Measurements from ENCODE around the gene ITPKB.

The ITPKB gene

DNA sequence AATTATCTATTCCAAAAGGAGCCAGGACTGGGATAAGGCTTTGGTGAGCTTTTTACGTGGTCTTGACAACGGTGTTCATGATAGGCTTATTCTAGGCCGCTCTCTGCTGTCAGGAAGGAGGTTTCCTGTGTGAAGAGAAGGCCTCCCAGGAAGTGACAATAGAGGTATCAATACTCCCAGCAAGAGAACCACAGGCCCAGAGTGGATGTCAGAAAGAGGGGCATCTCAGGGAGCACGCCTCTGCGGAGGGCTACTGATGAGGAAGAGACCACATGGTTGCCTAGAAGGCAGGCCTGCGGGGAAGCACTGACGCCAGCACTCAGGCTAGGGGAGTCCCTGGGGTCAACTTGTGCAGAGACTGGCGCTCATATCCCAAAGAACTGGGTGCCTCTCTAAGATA, 60.4 kb downstream of the ITPKB start:
- in situ Hi-C loops (cut with HindIII; ENCODE audit: low pct_ligation_motif_present, low pct_unique_long_range_greater_than_20kb, low sequenced_read_pairs): no loop called here
- DNase-seq: no peak

DNA sequence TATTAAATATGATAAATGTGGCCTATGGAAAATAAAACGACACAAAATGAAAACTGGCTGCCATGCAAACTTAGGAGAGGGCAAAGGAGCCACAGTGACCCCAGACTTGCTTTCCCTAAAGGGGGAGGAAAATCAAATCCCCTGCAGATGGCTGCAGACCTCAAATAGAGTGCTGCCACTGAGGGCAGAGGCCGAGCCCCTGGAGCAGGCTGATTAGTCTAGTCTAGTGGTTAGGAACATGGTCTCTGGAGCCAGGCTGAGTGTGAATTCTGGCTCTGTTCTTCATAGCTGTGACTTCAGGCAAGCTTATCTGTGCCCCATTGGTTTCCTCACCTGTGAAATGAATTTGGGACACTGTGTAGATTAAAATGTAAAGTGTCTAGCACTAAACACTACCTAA, 60.8 kb downstream of the ITPKB start:
- no peak for DNase-seq
- in situ Hi-C loops (cut with HindIII; ENCODE audit: low pct_ligation_motif_present, low pct_unique_long_range_greater_than_20kb, low sequenced_read_pairs): no loop called here

DNA sequence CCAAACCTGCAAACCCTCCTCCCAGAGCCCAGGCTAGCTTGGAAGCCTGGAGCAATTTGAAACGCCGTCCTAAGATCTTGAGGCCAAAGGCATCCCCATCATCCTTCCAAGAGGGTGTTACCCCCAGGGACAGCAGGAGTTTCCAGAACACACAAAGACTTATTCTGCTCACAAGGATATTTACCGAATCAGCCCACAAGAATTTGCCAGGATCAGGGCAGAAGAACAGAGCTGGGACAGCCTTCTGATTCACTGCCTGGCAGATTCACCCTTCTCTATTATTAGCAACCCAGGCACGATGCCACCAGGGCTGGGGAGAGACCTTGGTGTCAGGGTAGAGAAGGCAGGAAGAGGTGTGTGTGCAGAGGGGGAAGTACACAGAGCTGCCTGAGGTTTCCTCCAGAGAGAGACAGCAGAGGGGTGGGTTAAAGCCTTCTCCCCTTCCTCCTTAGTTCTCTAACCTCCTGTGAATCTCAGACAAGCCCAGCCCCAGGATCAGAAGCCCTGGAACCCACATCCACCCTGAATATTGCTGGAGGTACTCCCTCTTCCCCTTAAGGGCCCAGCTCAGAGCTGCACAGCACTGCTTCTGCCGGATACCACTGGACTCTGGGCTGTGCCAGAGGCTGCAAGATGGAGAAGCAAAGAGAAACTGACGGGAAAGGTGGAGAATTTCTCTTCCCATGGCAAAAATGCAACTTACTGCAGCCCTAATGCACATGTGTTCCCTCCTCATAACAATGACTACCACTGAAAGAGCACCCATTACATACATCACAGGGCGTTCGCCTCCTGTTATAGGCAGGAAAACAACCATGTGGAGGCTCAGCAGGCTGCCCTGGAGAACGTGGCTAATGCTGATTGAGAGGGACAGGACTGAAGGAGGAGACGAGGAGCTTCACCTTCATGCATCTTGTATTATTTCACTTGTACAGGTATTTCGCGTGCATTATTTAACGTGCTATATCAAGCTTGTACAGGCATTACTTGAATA, 61.8 kb downstream of the ITPKB start:
- in situ Hi-C loops (cut with HindIII; ENCODE audit: low pct_ligation_motif_present, low pct_unique_long_range_greater_than_20kb, low sequenced_read_pairs): no loop called here
- peak; percentile 29 for DNase-seq

DNA sequence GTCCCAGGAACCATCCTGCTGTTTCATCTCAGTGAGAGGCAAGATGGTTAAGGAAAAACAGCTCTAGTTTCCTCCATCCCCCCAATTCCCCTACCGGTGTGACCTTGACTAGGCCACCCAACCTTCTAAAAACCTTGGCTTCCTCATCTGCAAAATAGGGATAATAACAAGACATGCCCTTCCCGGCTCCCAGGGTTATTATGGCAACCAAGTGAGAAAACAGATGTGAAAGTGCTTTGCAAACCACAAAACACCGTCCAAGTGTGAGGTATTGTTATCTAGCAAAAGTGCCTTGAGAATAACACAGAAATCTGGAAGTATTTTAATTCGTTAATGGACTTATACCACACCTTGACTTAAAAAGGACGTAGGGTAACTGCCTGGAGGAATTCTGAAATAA, 62.7 kb downstream of the ITPKB start:
- DNase-seq: no peak
- in situ Hi-C loops (cut with HindIII; ENCODE audit: low pct_ligation_motif_present, low pct_unique_long_range_greater_than_20kb, low sequenced_read_pairs): no loop called here

DNA sequence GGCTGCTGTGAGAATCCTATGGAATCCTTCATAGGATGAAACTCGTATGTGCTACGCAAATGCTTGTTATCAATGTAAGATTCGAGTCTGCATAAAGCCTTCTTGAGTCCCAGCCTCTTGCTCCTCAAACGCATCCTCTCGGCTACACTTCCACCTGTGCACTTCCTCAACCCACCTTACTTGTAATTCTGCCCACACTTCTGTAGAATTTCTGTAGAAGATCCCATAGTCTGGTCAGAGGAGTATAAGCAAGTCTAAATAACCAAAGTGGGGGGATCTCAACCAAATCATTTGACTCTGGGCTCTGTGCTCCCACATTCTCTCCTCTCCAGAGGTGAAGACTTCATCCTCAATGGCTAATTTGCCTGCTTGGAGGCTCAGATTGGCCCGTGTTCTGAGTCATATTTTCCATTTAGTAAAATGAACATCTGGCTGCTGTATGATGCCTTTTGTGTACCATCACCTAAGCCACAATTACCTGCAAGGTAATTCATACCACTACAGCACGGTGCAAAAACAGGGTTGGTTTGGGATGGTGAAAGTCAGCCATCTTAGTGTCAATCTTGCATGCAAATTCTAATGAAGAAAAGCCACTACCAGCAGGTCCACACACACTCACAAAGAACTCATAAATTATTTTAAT, 63.2 kb downstream of the ITPKB start:
- in situ Hi-C loops (cut with HindIII; ENCODE audit: low pct_ligation_motif_present, low pct_unique_long_range_greater_than_20kb, low sequenced_read_pairs): no loop called here
- no peak for DNase-seq

DNA sequence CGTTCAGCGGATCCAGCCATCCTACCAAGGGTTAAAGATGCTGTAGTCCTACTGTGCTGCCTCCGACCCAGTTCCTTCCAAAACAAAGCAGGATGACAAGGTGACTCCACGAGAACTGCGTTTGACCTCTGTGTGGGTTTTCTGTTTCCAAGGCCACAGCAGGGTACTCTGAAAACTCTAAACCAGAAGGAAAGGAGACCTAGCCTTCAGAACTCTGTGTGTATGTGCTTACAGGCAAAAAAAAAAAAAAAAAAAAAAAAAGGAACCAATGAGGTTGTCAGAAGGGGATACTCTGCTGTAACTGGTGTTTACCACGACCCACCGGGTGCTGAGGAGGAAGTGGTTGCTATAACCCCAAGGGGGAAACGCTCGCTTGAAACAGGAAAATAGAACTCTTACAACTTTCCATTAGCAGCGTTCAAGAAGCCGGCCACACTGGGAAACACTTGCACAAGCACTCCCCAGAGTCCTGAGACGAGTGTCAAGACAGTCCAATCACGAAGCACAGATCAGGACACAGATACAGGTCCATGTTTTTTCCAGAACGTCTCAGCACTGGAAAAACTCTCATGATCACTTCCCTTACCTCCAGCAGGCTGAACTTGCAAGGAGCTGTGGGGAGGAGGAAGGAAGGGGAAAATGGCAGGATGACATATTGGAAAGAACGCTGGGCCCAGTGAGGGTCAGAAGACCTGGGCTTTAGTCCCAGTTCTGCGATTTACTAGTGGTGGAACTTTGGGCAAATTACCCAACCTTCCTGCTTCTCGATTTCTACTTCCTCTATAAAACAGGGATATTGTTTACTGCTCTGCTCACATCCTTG, 64.0 kb downstream of the ITPKB start:
- DNase-seq: no peak
- in situ Hi-C loops (cut with HindIII; ENCODE audit: low pct_ligation_motif_present, low pct_unique_long_range_greater_than_20kb, low sequenced_read_pairs): no loop called here

DNA sequence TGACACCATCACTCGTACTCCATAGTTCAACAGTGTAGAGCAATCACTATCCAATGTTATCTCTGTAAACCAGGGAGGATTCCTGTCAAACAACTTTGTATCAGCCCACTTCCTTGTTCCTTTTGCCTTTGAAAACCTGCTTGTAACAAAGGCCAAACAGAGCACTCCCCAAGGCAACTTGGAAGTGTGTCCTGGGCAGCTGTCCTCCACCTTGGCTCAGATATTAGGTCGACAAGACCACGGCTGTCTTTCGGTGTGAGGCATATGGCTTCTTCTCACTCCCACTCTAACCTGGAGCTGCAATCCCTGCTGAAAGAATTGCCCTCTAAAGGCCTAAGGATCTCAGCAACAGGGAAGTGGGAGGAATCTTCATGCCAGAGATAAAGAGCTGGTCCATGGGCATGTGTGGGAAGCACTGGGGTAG, 66.7 kb downstream of the ITPKB start:
- no peak for DNase-seq
- in situ Hi-C loops (cut with HindIII; ENCODE audit: low pct_ligation_motif_present, low pct_unique_long_range_greater_than_20kb, low sequenced_read_pairs): no loop called here

DNA sequence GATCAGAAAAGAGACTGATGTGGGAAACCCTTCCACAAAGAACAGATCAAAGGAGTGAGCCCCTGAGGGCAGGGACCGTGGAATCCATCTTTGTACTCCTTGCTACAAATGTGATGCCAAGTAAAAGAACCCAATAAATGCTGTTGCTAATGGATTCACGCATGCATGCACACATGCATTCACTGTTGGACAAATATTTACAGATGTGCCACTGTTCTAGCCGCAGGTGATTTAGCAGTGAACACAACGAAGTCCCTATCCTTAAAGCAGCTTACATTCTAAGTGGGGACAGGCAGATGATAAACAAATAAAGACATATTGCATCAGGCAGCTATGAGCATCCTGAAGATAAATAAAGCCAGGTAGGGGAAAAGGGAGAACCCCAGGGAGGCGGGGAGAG, 67.8 kb downstream of the ITPKB start:
- no peak for DNase-seq
- in situ Hi-C loops (cut with HindIII; ENCODE audit: low pct_ligation_motif_present, low pct_unique_long_range_greater_than_20kb, low sequenced_read_pairs): no loop called here

DNA sequence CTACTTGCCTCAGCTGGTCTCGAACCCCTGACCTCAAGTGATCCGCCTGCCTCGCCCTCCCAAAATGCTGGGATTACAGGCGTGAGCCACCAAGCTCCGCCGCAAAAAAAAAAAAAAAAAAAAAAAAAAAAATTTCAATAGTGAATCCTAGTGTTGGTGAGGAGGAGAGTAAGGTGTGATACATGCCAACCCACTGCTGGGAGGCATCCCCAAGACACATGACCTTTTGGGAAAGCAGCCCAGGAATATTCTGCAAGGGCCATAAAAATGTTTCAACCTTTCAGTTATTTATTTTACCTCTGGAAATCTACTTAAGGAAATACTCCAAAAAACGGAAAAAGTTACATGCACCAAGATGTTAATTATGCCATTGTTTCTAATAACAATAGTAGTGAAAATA, 69.0 kb downstream of the ITPKB start:
- in situ Hi-C loops (cut with HindIII; ENCODE audit: low pct_ligation_motif_present, low pct_unique_long_range_greater_than_20kb, low sequenced_read_pairs): no loop called here

DNA sequence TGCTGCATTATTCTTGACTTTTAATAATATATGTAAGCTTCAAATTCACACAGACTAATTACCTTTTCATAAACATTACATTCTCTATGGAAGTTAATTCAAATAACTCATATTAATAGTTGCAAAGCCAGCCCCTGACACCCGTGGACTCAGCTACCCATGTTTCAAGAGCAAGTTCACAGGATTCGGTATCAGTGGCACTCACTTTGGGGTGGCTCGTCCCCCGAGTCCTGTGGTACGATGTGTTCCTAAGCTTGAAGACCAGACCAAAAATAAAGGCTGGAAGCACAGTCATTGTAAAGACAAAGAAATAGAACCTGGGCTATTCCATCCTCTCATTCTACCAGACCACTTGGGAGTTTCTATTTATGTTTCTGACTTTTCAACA, 70.9 kb downstream of the ITPKB start:
- in situ Hi-C loops (cut with HindIII; ENCODE audit: low pct_ligation_motif_present, low pct_unique_long_range_greater_than_20kb, low sequenced_read_pairs): no loop called here
- no peak for DNase-seq

More for the DNA sequence above, 69.0 kb downstream of the ITPKB start:
- no peak for DNase-seq

DNA sequence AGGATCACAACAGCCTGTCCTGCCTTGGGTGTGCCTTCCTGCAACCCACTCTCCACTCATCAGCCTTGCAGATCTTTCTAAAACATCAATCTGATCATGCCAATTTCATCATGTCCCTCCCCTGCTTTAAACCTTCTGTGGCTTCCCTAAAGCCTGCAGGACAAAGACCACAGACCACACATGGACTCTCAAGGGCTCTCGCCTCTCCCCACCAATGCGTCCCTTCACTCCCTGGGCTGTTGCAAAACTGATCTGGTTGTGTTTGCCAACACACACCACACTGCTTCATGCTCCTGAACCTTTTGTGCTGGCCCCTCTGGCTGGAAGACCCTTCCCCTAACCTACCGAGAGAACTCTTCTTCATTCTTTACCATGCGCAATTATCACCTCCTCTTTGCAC, 72.4 kb downstream of the ITPKB start:
- in situ Hi-C loops (cut with HindIII; ENCODE audit: low pct_ligation_motif_present, low pct_unique_long_range_greater_than_20kb, low sequenced_read_pairs): no loop called here
- DNase-seq: no peak

DNA sequence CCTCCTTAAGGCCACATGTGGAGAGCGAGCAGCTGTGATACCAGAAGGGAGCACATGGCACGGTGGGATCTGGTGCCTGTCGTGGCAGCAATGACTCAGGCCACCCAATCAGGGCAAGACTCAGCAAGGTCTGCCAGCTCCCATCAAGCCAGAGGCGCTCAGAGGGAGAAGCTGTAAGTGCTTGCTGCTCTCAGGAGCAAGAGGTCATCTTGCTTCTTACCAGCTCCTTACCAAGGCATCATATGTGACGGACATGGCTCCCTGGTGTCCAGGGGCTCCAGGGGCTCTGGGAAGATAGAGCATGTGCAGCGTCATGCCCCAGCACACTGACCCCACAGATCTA, 72.9 kb downstream of the ITPKB start:
- DNase-seq: no peak
- in situ Hi-C loops (cut with HindIII; ENCODE audit: low pct_ligation_motif_present, low pct_unique_long_range_greater_than_20kb, low sequenced_read_pairs): no loop called here

DNA sequence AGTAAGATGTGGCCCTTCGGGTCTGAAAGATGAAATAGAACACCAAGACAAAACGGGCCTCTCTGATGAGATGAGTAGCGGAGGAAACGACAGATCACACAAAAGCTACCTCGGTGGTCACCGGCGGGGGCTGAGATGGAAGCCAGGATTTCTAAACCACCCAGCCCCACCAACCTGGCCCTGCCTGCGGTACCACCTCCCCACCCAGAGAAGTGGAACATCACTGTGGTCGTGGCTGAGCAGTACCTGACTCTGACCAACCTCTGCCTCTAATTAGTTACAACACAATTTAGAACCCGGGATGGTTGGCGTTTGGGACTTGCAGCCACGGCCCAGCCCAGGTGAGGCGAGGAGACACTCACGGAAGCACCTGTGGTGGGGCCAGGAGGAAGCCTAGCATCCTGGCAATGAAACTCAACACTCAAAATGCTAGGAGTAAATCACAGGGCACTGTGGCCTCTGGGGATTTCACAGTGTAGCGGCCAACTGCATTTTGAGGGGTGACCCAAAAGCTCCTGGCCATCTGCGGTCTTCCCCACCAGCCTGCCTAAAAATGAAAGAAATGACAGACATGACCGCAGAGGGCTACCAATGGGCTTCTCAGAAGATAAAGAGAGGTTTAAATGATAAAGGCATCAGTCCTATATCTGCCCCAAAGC, 73.4 kb downstream of the ITPKB start:
- no peak for DNase-seq
- in situ Hi-C loops (cut with HindIII; ENCODE audit: low pct_ligation_motif_present, low pct_unique_long_range_greater_than_20kb, low sequenced_read_pairs): no loop called here

DNA sequence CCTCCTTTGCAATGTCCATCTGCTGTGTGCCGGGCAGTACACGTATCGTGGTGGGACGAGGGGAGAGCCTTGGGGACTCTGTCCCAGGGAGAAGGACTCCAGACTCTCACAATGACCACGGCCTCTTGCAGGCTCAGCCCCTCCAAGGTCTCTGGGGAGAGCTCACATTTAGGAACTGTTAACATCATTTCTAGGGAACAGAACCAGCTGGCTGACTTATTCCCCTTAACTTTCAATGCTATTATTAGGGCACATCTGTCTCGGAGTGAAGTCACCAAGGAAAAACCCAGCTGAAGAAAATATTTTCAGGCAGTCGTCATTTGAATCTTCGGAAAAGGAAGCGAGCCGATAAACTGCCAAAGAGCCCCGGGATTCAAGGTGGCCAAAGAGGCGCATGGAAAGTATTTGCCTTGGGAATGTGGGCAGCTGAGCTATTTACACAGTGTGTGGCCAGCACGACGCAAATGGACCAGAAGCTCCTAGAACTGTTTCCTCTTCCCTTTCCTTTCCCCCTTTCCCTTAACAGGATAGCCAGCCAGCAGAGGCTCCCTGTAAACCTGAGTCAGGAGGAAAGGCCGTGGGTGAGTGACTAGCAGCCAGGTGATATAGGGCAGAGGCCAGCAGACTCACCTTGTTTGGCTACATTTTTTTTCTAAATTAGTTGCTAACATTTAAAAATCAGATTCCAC, 74.5 kb downstream of the ITPKB start:
- DNase-seq: no peak
- in situ Hi-C loops (cut with HindIII; ENCODE audit: low pct_ligation_motif_present, low pct_unique_long_range_greater_than_20kb, low sequenced_read_pairs): no loop called here

DNA sequence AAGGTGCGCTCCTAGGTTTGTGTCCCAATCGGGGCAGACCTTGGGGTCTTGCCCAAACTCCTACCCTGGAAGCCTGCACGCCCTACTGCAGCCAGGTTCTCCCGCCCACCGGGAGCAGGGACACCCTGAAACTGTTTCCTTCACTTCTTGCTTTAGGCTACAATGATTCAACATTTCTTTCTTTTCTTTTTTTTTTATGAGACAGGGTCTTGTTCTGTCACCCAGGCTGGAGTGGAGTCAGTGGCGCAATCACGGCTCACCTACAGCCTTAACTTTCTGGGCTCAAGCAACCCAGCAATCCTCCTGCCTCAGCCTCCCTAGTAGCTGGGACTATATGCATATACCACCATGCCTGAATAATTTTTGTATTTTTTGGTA, 75.8 kb downstream of the ITPKB start:
- in situ Hi-C loops (cut with HindIII; ENCODE audit: low pct_ligation_motif_present, low pct_unique_long_range_greater_than_20kb, low sequenced_read_pairs): no loop called here
- DNase-seq: no peak

DNA sequence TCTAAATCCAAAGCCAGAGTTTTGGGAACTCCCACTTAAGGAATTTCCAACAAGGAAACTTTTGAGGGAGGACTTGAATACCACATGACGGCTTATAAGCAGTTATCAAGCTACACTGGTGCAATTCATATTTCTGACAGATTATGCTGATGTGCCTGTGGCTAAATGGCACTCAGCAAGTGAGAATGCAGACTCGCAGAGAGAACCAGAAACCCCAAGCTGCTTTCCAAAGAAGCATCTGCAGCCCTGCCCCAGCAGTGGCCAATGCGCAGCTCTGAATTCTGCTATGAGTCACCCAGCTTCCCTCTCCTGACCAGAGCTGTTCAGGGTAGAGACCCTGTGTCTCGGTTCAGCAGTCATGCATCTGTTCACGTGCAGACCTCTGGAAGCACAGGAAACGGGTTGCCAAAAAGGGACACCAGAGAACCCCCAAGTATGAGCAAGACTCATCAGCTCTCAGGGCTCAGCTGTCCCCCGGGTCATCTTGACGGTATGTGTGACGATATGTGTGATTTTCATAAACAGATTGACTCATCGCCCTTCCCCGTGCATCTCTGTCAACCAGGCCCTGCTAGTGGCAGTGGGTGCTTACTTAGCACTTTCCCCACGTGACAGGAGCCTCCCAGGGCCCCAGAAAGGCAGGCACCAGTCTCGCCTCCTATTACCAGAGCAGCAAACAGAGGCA, 76.3 kb downstream of the ITPKB start:
- peak; percentile 91 for DNase-seq
- in situ Hi-C loops (cut with HindIII; ENCODE audit: low pct_ligation_motif_present, low pct_unique_long_range_greater_than_20kb, low sequenced_read_pairs): no loop called here

DNA sequence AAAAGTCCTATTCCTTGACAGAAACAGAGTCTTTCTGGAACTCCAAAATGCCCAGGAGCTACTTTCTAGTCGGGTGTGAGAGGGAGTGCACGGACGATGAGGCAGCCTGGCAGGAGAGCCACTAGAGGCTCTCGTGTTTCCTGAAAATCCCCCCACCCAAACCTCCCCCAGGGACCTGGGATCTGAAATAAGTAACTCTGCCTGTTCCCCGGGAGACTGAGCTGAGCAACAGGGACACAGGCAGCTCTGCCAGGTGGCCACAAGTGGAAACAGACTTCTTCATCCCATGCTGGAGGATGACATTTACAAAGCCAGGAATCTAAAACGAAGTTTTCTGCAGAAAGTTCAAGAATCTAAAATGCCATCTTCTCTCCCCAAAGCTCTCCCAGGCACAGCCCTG, 77.1 kb downstream of the ITPKB start:
- DNase-seq: no peak
- in situ Hi-C loops (cut with HindIII; ENCODE audit: low pct_ligation_motif_present, low pct_unique_long_range_greater_than_20kb, low sequenced_read_pairs): no loop called here

DNA sequence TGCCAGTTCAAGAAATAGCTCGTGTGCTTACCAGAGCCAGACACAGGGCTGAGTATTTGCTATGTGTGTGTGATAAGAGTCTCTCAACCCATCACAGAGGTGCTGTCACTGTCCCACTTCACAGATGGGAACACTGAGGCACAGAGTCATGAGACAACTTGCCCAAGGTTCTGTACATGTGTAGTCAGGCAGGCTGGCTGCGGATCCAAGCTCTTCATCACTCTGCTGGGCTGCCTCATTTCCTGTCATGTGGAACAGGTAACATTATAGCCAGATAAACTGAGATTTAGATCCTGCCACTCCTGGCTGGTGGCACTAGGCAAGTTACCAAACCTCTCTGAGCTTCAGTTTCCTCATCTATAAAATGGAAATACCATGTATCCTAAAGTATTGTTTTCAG, 77.8 kb downstream of the ITPKB start:
- DNase-seq: no peak
- in situ Hi-C loops (cut with HindIII; ENCODE audit: low pct_ligation_motif_present, low pct_unique_long_range_greater_than_20kb, low sequenced_read_pairs): no loop called here
